GM19193 (cell line): ENCODE measurements around the gene DPP6.

ENCODE experiments used
- POLR2A ChIP-seq: IDR thresholded peaks from 4 replicates; pipeline ENCODE4 v1.6.1; 2011; ENCODE audit not compliant: insufficient read depth, insufficient read length; ENCODE audit errors: extremely low read depth

Gene DPP6

GRCh38 chr7:154497751-154498150 lies 445.6 kb downstream of the DPP6 start:
- no peak for TF ChIP-seq POLR2A

- TF ChIP-seq POLR2A = no peak
These were observed 451.9 kb downstream of the DPP6 start for GRCh38 chr7:154503962-154504550.

- no peak for TF ChIP-seq POLR2A
These were observed 452.7 kb downstream of the DPP6 start for GRCh38 chr7:154504918-154505317.

- TF ChIP-seq POLR2A = no peak
These were observed 453.2 kb downstream of the DPP6 start for GRCh38 chr7:154505362-154505761.

GRCh38 chr7:154509192-154509591 lies 457.0 kb downstream of the DPP6 start:
- no peak for TF ChIP-seq POLR2A

GRCh38 chr7:154512121-154512833 lies 460.1 kb downstream of the DPP6 start:
- TF ChIP-seq POLR2A = no peak

- TF ChIP-seq POLR2A = no peak
These were observed 465.6 kb downstream of the DPP6 start for GRCh38 chr7:154517768-154518167.

GRCh38 chr7:154519229-154519628 lies 467.0 kb downstream of the DPP6 start:
- TF ChIP-seq POLR2A = no peak

GRCh38 chr7:154530136-154530535 lies 477.9 kb downstream of the DPP6 start:
- TF ChIP-seq POLR2A = no peak

- no peak for TF ChIP-seq POLR2A
These were observed 480.6 kb downstream of the DPP6 start for GRCh38 chr7:154532771-154533170.

GRCh38 chr7:154540596-154540995 lies 488.4 kb downstream of the DPP6 start:
- TF ChIP-seq POLR2A = no peak

GRCh38 chr7:154541606-154542005 lies 489.4 kb downstream of the DPP6 start:
- TF ChIP-seq POLR2A = no peak

- no peak for TF ChIP-seq POLR2A
These were observed 494.9 kb downstream of the DPP6 start for GRCh38 chr7:154546946-154547587.

GRCh38 chr7:154553711-154554265 lies 501.6 kb downstream of the DPP6 start:
- no peak for TF ChIP-seq POLR2A

GRCh38 chr7:154559454-154559853 lies 507.3 kb downstream of the DPP6 start:
- no peak for TF ChIP-seq POLR2A

GRCh38 chr7:154564676-154565075 lies 512.5 kb downstream of the DPP6 start:
- no peak for TF ChIP-seq POLR2A
